ENCODE measurements around the gene HIPK2. TPM values are rescaled to one million over a fixed set of nuclear protein-coding genes. Genes with fewer than 3 reads are reported as not detected.
"Not testable (repeated sequence)": the region's sequence is repeated elsewhere in the genome, so short reads cannot be mapped to it uniquely, and the experiment has no call there.

Gene HIPK2
- total RNA-seq, 1 donor from 2014 or later, result 47.2 TPM

- H3K27ac Mint-ChIP-seq (ENCODE audit: unreplicated experiment), result peak overlapping the region; percentile 9
- H3K4me3 Mint-ChIP-seq (ENCODE audit: unreplicated experiment), result no peak overlapping the region
- DNase-seq (ENCODE audit: low spot score), result no peak
- no peaks in the 10 kb centered on the region for H3K27me3 Mint-ChIP-seq (ENCODE audit: unreplicated experiment)
- H3K4me1 Mint-ChIP-seq (ENCODE audit: unreplicated experiment), result peaks cover 13% of the 10 kb centered on the region
- H3K36me3 Mint-ChIP-seq (ENCODE audit: low read depth, unreplicated experiment), result peaks cover 18% of the 10 kb centered on the region
- no peak for TF ChIP-seq CTCF (IDR thresholded peaks at IDR 0.05; ENCODE audit: unreplicated experiment)
- no peaks in the 10 kb centered on the region for H3K9me3 Mint-ChIP-seq (ENCODE audit: unreplicated experiment)
Observed at GRCh38 chr7:139619367-139619657, 158.5 kb downstream of the HIPK2 start.

GRCh38 chr7:139618482-139619366 lies 159.1 kb downstream of the HIPK2 start:
- peak overlapping the region; percentile 9 for H3K27ac Mint-ChIP-seq (ENCODE audit: unreplicated experiment)
- H3K27me3 Mint-ChIP-seq (ENCODE audit: unreplicated experiment), result no peaks in the 10 kb centered on the region
- H3K36me3 Mint-ChIP-seq (ENCODE audit: low read depth, unreplicated experiment), result peaks cover 17% of the 10 kb centered on the region
- TF ChIP-seq CTCF (IDR thresholded peaks at IDR 0.05; ENCODE audit: unreplicated experiment), result peak; percentile 39
- H3K4me1 Mint-ChIP-seq (ENCODE audit: unreplicated experiment), result peaks cover 11% of the 10 kb centered on the region
- no peak overlapping the region for H3K4me3 Mint-ChIP-seq (ENCODE audit: unreplicated experiment)
- peak; percentile 62 for DNase-seq (ENCODE audit: low spot score)
- no peaks in the 10 kb centered on the region for H3K9me3 Mint-ChIP-seq (ENCODE audit: unreplicated experiment)

- Mint-ChIP-seq H3K27me3 (ENCODE audit: unreplicated experiment) (no peaks in the 10 kb centered on the region), H3K9me3 (ENCODE audit: unreplicated experiment) (no peaks in the 10 kb centered on the region), H3K4me1 (ENCODE audit: unreplicated experiment) (peaks cover 11% of the 10 kb centered on the region), H3K36me3 (ENCODE audit: low read depth, unreplicated experiment) (peaks cover 20% of the 10 kb centered on the region), H3K4me3 (ENCODE audit: unreplicated experiment) (no peak overlapping the region), H3K27ac (ENCODE audit: unreplicated experiment) (peak overlapping the region; percentile 21)
- no peak for TF ChIP-seq CTCF (IDR thresholded peaks at IDR 0.05; ENCODE audit: unreplicated experiment)
- no peak for DNase-seq (ENCODE audit: low spot score)
Observed at GRCh38 chr7:139617074-139617473, 160.7 kb downstream of the HIPK2 start.

GRCh38 chr7:139614886-139615285 lies 162.9 kb downstream of the HIPK2 start:
- no peak for DNase-seq (ENCODE audit: low spot score)
- no peak for TF ChIP-seq CTCF (IDR thresholded peaks at IDR 0.05; ENCODE audit: unreplicated experiment)
- Mint-ChIP-seq H3K4me1 (ENCODE audit: unreplicated experiment) (peaks cover 11% of the 10 kb centered on the region), H3K36me3 (ENCODE audit: low read depth, unreplicated experiment) (peaks cover 20% of the 10 kb centered on the region), H3K27me3 (ENCODE audit: unreplicated experiment) (no peaks in the 10 kb centered on the region), H3K9me3 (ENCODE audit: unreplicated experiment) (no peaks in the 10 kb centered on the region), H3K27ac (ENCODE audit: unreplicated experiment) (no peak overlapping the region), H3K4me3 (ENCODE audit: unreplicated experiment) (no peak overlapping the region)

GRCh38 chr7:139613971-139614411 lies 163.8 kb downstream of the HIPK2 start:
- Mint-ChIP-seq H3K4me1 (ENCODE audit: unreplicated experiment) (peaks cover 11% of the 10 kb centered on the region), H3K4me3 (ENCODE audit: unreplicated experiment) (no peak overlapping the region), H3K27ac (ENCODE audit: unreplicated experiment) (no peak overlapping the region), H3K9me3 (ENCODE audit: unreplicated experiment) (no peaks in the 10 kb centered on the region), H3K36me3 (ENCODE audit: low read depth, unreplicated experiment) (peaks cover 20% of the 10 kb centered on the region), H3K27me3 (ENCODE audit: unreplicated experiment) (no peaks in the 10 kb centered on the region)
- TF ChIP-seq CTCF (IDR thresholded peaks at IDR 0.05; ENCODE audit: unreplicated experiment), result no peak
- no peak for DNase-seq (ENCODE audit: low spot score)

GRCh38 chr7:139611556-139611955 lies 166.2 kb downstream of the HIPK2 start:
- not testable (repeated sequence) for H3K4me3 Mint-ChIP-seq (ENCODE audit: unreplicated experiment); DNase-seq (ENCODE audit: low spot score); H3K9me3 Mint-ChIP-seq (ENCODE audit: unreplicated experiment); H3K27ac Mint-ChIP-seq (ENCODE audit: unreplicated experiment); H3K27me3 Mint-ChIP-seq (ENCODE audit: unreplicated experiment); H3K4me1 Mint-ChIP-seq (ENCODE audit: unreplicated experiment)
- peaks cover 18% of the 10 kb centered on the region for H3K36me3 Mint-ChIP-seq (ENCODE audit: low read depth, unreplicated experiment)

All from endothelial cell (in vitro differentiated cells).